HAP-1 (cell line): ENCODE measurements around the gene FNBP1.
"Not testable (repeated sequence)": the region's sequence is repeated elsewhere in the genome, so short reads cannot be mapped to it uniquely, and the experiment has no call there.

Source experiments
- DNase-seq, 2 experiments: peaks; one replicate each; pipeline ENCODE4 v3.0.0-alpha.2; 2016 to 2020; ENCODE audit warnings: low spot score in 2 of 2
- H3K27me3 ChIP-seq: fragments of 250-450 bp; sonication (Bioruptor Pico); 2 replicates; pipeline ENCODE4 v1.5.1; 2020; ENCODE audit warnings: low read depth, mild to moderate bottlenecking, moderate library complexity
- H3K36me3 ChIP-seq: fragments of 250-450 bp; sonication (Bioruptor Pico); replicated peaks from 2 replicates; pipeline ENCODE4 v1.5.1; 2020; ENCODE audit warnings: mild to moderate bottlenecking
- H3K4me1 ChIP-seq: fragments of 250-450 bp; sonication (Bioruptor Pico); 2 replicates; pipeline ENCODE4 v1.5.1; 2020; ENCODE audit warnings: mild to moderate bottlenecking
- H3K4me3 ChIP-seq: fragments of 250-450 bp; sonication (Bioruptor Pico); 2 replicates; pipeline ENCODE4 v1.5.1; 2020; ENCODE audit warnings: mild to moderate bottlenecking, moderate library complexity
- H3K9me3 ChIP-seq: fragments of 250-450 bp; sonication (Bioruptor Pico); 2 replicates; pipeline ENCODE4 v1.5.1; 2020; ENCODE audit warnings: mild to moderate bottlenecking, moderate library complexity
- in situ Hi-C: fragments of 300-500 bp; cut with MboI; formaldehyde crosslinking; loops from 3 replicates; pipeline ENCODE4 v1.14.3; 2020; ENCODE audit warnings: low sequenced_read_pairs, inconsistent platforms, mixed read lengths

FNBP1 gene

GRCh38 chr9:130022566-130023143 is 20.3 kb downstream of the FNBP1 start:
- in situ Hi-C loops, result no loop called here
- no peak overlapping the region for H3K4me3 ChIP-seq
- no peaks in the 10 kb centered on the region for H3K27me3 ChIP-seq
- H3K4me1 ChIP-seq, result peaks cover 2% of the 10 kb centered on the region; the same call in 1 of the 2 replicates
- DNase-seq, result no peak
- no peaks in the 10 kb centered on the region for H3K9me3 ChIP-seq
- no peaks in the 10 kb centered on the region; the same call in 1 of the 2 replicates for H3K36me3 ChIP-seq

- DNase-seq, H3K9me3 ChIP-seq, H3K4me1 ChIP-seq, H3K36me3 ChIP-seq, H3K4me3 ChIP-seq, H3K27me3 ChIP-seq, in situ Hi-C loops: not testable (repeated sequence)
Measured at GRCh38 chr9:130021842-130022241, 21.1 kb downstream of the FNBP1 start.

GRCh38 chr9:130021123-130021522 is 21.9 kb downstream of the FNBP1 start:
- no peaks in the 10 kb centered on the region for H3K27me3 ChIP-seq
- in situ Hi-C loops, result no loop called here
- no peak for DNase-seq
- H3K4me1 ChIP-seq, result peaks cover 13% of the 10 kb centered on the region
- no peaks in the 10 kb centered on the region; the same call in 1 of the 2 replicates for H3K36me3 ChIP-seq
- H3K9me3 ChIP-seq, result no peaks in the 10 kb centered on the region
- H3K4me3 ChIP-seq, result no peak overlapping the region

- no peaks in the 10 kb centered on the region; the same call in 1 of the 2 replicates for H3K36me3 ChIP-seq
- no peaks in the 10 kb centered on the region for H3K9me3 ChIP-seq
- H3K4me3 ChIP-seq, result no peak overlapping the region
- no peak for DNase-seq
- in situ Hi-C loops, result no loop called here
- H3K4me1 ChIP-seq, result peaks cover 15% of the 10 kb centered on the region
- no peaks in the 10 kb centered on the region for H3K27me3 ChIP-seq
Measured at GRCh38 chr9:130020618-130021017, 22.4 kb downstream of the FNBP1 start.

- Histone ChIP-seq H3K36me3 (no peaks in the 10 kb centered on the region; the same call in 1 of the 2 replicates), H3K4me3 (no peak overlapping the region), H3K4me1 (peaks cover 15% of the 10 kb centered on the region), H3K9me3 (no peaks in the 10 kb centered on the region), H3K27me3 (no peaks in the 10 kb centered on the region)
- DNase-seq, result no peak
- in situ Hi-C loops, result no loop called here
Measured at GRCh38 chr9:130018265-130018664, 24.7 kb downstream of the FNBP1 start.

- H3K36me3 ChIP-seq, DNase-seq, H3K27me3 ChIP-seq, H3K4me3 ChIP-seq, in situ Hi-C loops, H3K9me3 ChIP-seq: not testable (repeated sequence)
- peaks cover 15% of the 10 kb centered on the region for H3K4me1 ChIP-seq
Measured at GRCh38 chr9:130017510-130017909, 25.5 kb downstream of the FNBP1 start.

GRCh38 chr9:130017076-130017475 is 25.9 kb downstream of the FNBP1 start:
- Histone ChIP-seq H3K4me3 (no peak overlapping the region), H3K27me3 (no peaks in the 10 kb centered on the region), H3K9me3 (no peaks in the 10 kb centered on the region), H3K36me3 (no peaks in the 10 kb centered on the region; the same call in 1 of the 2 replicates), H3K4me1 (peaks cover 15% of the 10 kb centered on the region)
- DNase-seq, result no peak
- in situ Hi-C loops, result no loop called here

- Histone ChIP-seq H3K4me1 (peaks cover 15% of the 10 kb centered on the region), H3K9me3 (0 out of 2 replicates have a peak, but pooled peaks cover 4% of the 10 kb centered on the region), H3K4me3 (no peak overlapping the region), H3K27me3 (no peaks in the 10 kb centered on the region), H3K36me3 (no peaks in the 10 kb centered on the region; the same call in 1 of the 2 replicates)
- in situ Hi-C loops, result no loop called here
- no peak for DNase-seq
Measured at GRCh38 chr9:130015353-130016019, 27.5 kb downstream of the FNBP1 start.

GRCh38 chr9:130013326-130013725 is 29.7 kb downstream of the FNBP1 start:
- in situ Hi-C loops, result no loop called here
- Histone ChIP-seq H3K4me3 (no peak overlapping the region), H3K4me1 (peaks cover 13% of the 10 kb centered on the region), H3K27me3 (no peaks in the 10 kb centered on the region), H3K9me3 (0 out of 2 replicates have a peak, but pooled peaks cover 4% of the 10 kb centered on the region), H3K36me3 (no peaks in the 10 kb centered on the region)
- no peak for DNase-seq

- in situ Hi-C loops, result no loop called here
- H3K9me3 ChIP-seq, result 0 out of 2 replicates have a peak, but pooled peaks cover 4% of the 10 kb centered on the region
- H3K36me3 ChIP-seq, result no peaks in the 10 kb centered on the region
- H3K4me3 ChIP-seq, result no peak overlapping the region
- H3K4me1 ChIP-seq, result peaks cover 4% of the 10 kb centered on the region
- no peaks in the 10 kb centered on the region for H3K27me3 ChIP-seq
- no peak for DNase-seq
Measured at GRCh38 chr9:130010151-130010988, 32.6 kb downstream of the FNBP1 start.

GRCh38 chr9:130009546-130009945 is 33.4 kb downstream of the FNBP1 start:
- DNase-seq, H3K4me3 ChIP-seq, H3K36me3 ChIP-seq, H3K9me3 ChIP-seq, in situ Hi-C loops, H3K4me1 ChIP-seq, H3K27me3 ChIP-seq: not testable (repeated sequence)

- Histone ChIP-seq H3K36me3 (no peaks in the 10 kb centered on the region), H3K27me3 (no peaks in the 10 kb centered on the region), H3K4me1 (peaks cover 4% of the 10 kb centered on the region), H3K9me3 (0 out of 2 replicates have a peak, but pooled peaks cover 4% of the 10 kb centered on the region), H3K4me3 (no peak overlapping the region)
- no peak for DNase-seq
- in situ Hi-C loops, result no loop called here
Measured at GRCh38 chr9:130008538-130008937, 34.5 kb downstream of the FNBP1 start.

GRCh38 chr9:130006952-130007351 is 36.0 kb downstream of the FNBP1 start:
- H3K4me1 ChIP-seq, H3K4me3 ChIP-seq, H3K36me3 ChIP-seq, DNase-seq, in situ Hi-C loops, H3K27me3 ChIP-seq, H3K9me3 ChIP-seq: not testable (repeated sequence)
